Activated CD8-positive, alpha-beta memory T cell treated with anti-CD3 and anti-CD28 coated beads for 48 hours (primary cell): ENCODE results near the gene MSI2.

Source experiments
- DNase-seq, 3 experiments: peaks; one replicate each; pipeline ENCODE4 v3.0.0-alpha.2; 2020; ENCODE audit warnings: low read depth in 2 of 3, low spot score in 2 of 3

MSI2 gene

DNA sequence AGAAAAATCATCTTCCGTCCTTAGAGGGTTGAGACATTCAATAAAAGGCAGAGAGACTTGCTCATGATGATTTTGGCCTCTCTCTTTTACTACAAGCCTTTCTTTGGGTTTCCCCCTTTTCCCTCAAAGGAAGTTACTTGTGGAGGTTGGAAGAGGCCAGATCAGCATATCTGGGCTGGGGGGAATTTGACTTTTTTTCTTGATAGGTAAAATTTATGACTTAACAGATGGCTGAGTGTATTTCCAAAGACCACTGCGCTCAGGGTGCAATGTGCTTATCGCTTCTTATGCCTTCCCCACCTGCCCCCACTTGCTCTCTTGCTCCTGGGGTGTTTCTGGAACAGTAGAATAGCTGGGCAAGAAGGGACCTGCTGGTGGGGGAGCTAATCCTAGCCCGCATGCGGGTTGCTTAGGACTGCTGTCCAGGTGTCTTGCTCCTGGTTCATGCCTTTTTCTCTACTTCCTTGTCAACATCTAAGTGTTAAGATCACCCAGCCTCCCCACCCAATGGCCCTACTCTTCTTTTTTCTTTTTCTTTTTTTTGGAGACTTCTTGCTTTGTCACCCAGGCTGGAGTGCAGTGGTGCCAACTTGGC lies 131.9 kb downstream of the MSI2 start:
- no peak for DNase-seq

DNA sequence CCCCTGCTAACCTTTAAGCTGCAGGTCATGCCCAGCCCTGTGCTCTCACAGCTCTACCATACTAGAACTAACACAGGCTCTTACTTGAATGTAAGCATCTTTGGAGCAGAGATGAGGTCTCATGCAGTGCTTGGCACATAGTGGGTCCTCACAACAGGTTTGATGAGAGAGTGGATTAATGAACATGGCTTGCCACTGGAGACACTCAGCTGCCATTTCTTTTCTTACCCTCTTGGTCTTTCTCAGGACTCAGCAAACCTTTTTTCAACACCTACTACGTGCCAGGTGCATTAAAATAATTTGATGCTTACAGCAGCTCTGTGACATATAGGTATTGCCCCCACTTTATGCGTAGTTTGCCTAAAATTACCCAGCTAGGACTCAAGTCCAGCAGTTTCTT lies 133.2 kb downstream of the MSI2 start:
- no peak for DNase-seq

DNA sequence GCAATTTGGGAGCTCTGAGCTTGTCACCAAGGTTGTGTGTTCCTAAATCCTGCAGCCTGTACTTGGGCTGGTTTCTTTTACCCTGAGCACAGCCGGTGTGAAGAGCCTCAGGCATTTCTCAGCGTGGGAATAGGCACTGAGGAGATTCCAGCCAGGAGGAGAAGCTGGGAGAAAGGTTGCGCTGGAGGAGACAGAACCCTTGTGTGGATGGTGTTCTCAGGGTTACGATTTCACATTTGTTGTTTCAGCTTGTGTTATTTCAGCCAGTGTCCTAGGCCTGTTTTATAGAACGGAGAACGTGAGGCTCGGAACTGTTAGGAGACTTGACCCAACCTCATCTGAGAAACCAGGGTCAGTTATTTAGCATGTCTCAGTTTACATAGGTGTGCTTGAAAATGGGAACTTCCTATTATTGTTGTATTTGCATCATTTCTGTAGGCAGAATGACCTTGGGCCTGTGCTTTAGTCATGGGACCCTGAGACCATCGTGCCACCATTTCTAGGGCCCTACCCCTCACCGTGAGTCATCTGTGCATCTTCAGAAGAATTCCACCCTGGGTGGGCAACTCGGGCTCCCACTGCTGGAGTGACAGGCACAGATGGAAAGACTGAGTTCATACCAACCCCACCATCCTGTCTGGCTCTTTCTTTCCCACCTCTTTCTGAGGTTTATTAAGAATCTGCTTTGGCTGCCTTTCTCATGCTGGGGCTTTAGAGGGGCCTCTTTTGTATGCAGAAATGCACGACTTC lies 134.9 kb downstream of the MSI2 start:
- DNase-seq: no peak

DNA sequence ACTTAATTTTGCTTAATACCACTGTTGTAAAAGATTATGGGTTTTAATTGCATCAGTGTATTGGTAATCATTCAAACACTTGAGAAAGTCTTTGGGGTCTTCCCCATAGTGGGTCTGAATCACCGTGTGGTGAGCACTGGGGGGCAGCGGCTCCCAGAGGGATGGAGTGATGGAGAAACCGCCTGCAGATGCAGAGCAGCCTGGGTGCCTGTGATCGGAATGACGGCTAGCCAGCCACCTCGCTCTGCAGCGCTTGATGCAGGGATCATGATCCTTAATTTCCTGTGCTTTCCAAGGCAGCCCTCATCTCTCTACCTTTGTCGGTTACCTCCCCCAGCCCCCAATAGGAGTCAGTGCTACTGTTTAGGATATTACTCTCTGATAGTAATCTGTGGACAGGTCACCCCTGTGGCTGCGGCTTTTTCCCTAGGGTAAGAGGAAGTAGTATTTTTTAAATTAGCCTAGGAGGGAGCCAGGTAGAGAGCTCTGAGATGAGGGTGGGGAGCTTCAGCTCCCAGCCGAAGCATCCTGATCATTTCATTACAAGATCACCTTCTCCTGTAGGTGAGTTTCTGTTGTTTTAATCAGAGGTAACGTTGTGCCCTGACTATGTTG lies 135.6 kb downstream of the MSI2 start:
- no peak for DNase-seq

DNA sequence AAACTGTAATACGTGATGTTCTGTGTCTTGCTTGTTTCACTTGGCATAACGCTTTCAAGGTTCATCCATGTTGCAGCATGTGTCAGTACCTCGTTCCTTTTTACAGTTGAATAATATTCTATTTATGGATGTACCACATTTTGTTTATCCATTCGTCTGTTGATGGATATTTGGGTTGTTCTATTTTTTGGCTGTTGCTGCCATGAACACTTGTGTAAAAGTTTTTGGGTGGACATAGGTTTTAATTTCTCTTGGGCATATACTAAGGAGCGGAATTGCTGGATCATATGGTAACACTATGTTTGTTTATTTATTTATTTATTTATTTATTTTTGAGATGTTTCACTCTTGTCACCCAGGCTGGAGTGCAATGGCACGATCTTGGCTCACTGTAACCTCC lies 137.0 kb downstream of the MSI2 start:
- no peak for DNase-seq

DNA sequence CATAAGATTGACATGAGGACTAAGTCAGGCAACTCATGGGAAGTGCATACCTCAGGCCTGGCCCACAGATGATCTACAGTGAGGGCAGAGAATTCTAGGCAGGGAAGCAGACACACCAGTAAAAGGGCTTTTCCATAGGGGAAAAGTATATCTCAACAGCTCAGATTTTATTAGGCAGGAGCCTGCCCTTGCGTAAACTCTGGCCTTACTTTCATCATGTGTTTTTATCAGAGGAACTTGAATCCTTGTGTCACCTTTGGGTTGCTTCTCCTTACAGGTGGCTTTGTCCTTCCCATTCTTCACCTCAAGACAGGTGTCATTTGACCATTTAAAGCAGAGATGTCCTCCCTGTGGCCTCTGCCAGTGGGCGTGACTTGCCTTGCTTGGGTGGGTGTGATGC lies 138.1 kb downstream of the MSI2 start:
- no peak for DNase-seq

DNA sequence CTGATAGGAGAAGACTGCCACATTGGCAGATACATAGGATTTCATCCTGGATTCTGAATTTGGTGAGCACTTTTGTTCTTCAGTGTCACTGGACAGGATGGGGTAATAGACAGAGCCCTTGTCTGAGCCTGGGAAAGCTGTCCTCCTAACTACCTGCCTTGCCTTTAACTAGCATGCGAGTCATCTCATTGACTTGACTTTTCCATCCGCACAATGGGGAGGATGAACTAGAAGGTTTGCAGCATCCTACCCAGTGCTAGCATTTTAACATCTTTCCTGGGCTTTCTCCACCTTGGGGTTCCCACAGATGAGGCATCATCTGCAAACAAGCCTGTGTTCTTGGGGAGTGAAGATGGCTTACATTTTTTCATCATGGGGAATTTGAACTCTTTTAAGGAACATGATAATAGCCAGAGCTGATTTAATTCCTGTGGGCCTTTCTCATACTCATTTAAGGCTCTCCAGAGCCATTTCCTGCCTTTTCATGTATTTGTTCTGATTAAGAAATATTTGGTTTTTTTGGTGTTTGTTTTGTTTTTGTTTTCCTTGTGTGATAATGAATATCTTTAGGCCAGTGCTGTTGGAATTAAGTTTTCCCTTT lies 139.5 kb downstream of the MSI2 start:
- no peak for DNase-seq

DNA sequence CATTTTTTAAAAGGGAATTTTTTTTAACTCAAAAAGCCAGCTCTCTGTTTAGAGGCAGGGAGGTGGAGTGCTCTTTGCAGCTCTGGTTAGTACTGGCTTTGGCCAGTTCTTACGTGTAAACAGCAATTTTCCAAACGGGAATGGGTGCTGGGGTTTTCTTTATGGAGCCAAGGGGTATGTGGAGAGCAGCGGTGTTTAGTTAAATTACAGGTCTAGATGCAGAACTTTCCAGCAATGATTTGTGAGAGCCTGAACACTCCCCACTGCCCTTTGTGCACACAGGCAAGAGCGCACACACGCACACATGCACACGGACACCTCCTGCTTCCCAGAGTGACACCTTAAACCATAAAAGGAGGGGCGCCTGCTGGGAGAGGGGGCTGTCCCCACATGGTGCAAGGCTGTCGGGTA lies 140.2 kb downstream of the MSI2 start:
- no peak for DNase-seq

DNA sequence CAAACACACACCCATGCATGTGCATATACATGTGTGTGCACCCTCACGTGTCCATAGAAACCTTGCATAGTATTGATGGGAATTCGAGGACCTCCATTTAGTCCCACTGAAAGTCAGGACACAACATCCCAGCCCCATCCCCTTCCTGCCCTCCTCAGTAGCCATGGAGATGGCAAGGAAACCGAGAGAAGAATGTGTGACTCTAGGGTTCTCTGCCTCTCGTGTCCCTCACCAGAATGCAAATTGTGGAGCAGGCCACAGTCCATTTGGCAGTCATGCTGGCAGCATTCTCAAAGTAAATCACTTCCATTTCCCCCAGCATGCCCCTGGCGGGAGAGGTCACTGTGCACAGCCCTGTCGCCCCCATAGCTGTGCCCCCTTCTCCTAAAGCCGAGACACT lies 141.1 kb downstream of the MSI2 start:
- no peak for DNase-seq

DNA sequence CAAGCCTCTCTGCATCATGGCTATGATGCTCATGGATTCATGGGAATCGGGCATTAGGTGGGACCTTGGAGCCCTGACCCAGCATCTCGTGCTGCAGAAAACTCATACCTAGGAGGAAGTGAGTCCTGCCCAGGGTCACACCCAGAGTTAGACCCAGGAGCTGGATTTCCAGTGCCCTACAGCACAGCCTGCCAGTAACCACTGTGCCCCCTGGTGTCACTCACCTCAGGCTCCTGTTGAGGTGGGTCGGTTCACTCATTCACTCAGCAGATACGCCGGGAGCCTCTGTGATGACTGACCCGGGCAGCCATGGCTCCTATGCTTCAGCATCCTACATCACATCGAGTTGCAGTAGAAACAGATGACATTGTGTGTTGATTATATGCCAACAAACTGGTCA lies 143.4 kb downstream of the MSI2 start:
- no peak for DNase-seq

DNA sequence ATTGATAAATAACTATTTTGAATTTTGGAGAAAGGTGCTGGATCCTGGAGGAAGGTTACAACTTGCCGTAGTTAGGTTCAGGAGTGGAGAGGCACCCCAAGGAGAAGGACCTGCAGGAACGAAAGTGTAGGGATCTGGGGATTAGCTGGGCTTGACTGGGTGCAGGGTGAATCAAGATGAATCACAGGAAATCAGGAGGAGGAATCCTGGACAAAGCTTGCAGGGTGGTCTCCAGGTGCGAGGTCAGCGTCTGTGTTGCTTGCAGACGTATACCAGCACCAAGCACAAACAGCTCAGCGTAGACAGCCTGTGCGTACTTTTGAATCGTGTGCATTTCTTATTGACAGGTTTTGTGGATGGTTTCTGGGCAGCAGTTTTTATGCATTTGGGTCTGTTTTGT lies 144.3 kb downstream of the MSI2 start:
- no peak for DNase-seq

DNA sequence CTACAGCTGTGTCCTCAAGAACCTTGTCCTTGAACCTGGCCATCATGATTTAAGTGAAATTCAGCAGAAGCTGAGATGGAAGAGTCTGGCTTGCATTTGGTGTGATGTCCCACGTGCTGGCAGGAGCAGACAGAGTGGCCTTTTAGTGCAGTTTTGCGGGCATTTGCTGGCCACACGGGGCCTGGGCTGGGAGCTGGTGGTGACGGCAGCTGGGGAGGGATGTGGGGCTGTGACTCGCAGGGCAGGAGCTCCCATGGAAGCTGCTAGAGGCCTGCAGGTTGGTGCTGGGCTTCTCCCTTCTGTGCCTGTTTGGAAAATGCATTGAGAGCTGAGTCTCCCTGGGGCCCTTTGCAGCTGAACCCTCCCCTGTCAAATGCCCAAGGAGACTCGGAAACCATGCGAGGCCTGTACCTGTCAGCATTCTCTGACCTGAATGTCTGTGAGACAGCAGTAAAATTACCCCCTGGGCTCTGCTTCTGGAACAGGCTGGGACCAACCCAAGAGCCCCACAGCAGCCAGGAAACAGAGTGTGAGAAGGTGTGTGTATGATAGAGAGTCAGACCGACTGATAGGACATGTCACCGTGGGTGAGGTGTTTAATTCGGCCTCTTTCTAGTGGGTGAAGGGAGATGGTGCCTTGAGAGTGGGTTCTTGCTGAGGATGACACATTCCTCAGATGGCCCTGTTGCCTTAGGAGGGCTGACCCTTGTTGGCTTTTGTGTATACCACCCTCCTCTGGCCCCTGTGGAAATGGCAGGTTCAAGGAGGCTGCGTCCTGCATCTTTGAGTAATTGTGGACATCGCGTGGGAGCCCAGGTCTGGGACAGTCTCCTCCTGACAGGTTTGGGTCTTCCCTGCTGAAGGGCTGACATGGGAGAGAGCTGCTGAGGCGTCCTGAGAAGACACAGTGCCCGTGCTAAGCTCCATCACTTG lies 145.5 kb downstream of the MSI2 start:
- DNase-seq: no peak

DNA sequence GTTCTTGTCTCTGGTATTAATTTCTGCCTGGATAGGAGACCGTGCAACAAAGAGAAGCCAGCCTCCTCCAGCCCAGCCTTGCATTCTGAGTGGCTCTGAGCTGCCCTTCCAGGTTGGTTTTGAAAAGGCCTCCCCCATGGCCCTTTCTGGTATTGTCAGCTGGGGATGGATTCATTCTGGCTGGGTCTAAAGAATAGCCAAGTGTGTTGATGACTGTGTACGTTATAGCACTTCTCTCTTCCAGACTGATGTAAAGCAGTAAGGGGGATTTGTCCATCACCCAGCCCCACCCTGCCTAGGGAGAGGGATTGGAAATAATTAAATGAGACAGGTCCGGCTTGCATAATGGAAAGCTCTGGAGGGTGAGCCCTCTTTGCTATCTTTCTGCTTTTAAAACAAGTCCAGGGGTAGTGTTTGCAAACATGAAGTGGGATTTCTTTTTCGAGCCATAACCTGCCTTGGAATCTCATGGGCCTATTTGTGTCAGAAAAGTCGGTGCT lies 146.4 kb downstream of the MSI2 start:
- DNase-seq: no peak

DNA sequence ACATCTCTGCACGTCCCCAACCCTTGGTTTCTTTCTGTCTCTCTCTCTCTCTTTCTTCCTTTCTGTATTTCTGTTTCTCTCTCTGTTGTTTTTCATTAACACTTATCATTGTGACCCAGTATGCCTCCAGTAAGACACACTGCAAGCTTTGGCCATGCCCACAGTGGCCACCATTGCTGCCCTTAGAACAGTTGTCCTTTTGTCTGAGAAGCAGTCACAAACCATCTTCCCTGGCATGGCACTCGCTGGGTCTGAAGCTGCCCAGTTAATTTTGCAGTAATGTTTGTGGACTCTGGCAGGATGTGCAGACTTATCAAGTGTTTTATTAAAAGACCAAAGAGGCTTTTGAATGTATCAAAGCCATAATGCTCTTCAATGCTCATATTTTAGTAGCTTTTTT lies 146.9 kb downstream of the MSI2 start:
- DNase-seq: no peak

DNA sequence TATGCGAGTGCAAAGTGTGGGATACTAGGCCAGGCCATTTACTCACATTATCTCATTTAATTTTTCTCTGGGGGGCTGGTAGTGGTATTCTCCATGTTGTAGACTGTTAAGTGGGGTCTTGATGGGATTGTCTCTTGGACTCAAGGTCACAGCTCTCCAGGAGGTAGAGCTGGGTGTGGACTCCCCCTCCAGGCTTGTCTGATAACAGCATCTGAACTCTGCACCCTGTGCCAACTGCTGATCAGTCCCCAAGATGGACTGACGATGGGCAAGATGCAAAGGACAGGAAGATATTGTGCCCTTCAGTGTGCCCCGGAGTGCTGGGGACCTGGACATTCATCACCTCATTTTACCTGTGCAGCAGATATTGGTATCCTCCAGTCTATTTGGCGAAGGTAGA lies 147.8 kb downstream of the MSI2 start:
- DNase-seq: no peak

DNA sequence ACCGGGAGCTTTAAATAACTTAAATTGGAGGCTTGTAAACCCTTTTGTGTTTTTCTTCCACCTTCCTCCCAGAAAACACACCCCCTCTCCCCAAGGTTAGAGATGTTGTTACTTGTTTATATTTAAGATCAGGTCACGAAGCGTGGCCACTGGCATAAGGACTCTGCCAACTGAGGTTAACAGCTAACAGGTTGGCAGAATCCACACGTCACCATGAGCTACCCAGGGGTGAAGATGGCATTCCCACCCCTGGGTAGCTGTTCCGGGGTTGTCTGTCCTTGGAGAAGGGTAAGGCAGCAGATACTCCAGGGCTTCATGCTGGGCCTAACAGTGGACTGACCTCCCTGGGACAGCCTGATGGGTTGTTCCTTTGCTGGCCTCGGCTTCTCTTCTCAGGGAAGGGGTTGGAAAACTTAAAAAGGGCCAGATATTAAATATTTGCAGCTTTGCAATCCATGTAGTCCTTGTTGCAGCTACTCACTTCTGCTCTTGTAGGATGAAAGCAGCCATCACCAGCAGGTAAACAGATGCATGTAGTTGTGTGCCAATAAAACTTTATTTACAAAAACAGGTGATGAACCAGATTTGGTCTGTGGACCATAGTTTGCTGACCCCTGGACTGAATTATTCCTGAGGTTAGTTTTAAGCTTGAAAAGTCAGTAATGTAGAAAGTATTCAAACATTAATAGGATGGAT lies 148.6 kb downstream of the MSI2 start:
- no peak for DNase-seq

DNA sequence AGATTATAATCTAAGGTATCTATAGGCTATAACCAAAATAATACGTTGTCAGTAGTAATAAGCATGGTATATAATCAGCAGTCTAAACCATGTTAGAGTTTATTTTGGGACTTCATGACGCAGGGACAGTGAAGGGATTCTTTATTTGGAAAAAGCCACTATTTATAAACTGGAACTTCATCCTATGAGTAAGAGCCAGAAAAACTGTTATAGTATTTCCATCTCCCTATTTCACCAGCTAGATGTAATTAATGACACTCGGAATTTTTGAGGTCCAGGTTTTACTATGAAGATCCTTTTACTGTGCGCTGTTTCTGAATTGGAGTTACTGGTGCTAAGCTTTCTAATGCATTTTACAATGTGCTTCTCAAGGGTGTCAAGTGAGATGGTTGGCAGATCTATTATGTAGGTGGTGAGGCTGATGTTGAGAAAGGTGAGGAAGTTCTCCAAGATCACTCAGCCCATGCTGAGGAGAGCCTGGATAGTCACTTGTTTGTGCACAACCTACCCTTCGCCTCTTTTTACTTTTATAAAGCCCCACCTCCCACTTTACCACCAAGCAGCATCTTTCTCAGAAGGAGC lies 149.3 kb downstream of the MSI2 start:
- DNase-seq: no peak

DNA sequence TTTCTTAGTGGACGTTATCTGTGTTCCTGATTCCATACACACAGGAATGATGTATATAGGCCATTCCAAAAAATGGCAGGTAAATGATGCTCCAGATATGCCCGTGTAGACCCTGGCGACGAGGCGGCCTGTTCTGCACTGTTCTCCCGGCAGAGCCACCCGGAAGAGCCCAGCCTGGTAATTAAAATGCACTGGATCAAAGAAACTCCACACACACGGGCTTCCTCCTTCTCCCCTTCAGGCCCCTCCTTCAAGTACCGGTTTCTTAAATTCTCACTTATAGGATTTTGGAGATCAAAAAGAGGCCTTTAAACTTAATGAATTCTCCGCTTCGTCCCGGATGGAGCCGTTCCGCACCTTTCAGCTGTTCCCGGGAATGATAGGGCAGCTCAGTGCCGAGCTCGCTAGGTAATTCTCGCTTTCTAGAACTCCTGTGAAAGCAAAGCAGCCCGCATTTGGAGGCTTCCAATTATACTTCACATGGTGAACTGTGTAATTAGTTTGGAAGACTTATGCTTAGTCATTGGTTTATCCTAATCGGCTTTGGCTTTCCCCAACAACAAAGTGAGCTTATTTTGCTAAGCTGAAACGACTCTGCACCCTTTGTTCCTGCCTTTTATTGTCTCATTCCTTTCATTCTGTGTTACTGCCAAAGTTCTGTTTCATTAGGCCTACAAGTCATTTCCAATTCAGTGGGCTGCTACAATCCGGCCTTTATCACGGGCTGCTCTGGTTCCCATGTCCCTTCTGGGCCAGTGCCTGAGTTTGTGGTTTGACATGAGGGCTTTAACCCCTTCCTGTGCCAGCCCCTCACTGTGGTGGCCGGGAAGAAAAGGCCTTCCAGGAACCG lies 150.0 kb downstream of the MSI2 start:
- DNase-seq: no peak

DNA sequence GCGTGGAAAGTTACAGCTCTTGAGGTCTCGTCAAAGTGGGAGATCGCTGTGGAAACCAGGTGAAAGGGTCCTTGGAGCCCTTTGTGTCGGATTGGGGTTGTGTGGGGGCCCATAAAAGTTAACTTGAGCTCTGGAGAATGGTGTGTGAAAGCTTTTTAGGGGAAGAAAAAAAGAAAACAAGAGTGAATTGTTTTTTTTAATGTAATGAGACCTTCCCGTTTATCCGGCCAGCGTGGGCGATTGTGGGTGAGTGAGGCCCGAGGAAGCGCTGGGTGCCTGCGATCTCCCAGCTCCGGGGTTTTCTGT lies 150.6 kb downstream of the MSI2 start:
- no peak for DNase-seq
